Measurements from ENCODE around the gene HNMT.

Gene HNMT

GRCh38 chr2:137940154-137940553, 24.1 kb upstream of the HNMT start:
- H3K9me3 ChIP-seq (ENCODE audit: control insufficient read depth, insufficient read depth, low read depth, low read length), result no peaks in the 10 kb centered on the region
- H3K4me3 ChIP-seq (ENCODE audit: low read depth, low read length), result no peak overlapping the region
- ChIA-PET POLR2A (no interaction called here), CTCF (interaction anchor here (1.5 kb wide), 1 partner anchor 150 kb away, joined by 4 read pairs; no protein-coding TSS in a partner anchor)
- H3K36me3 ChIP-seq (ENCODE audit: control insufficient read depth in 2 of 2, insufficient read depth in 1 of 2, low read length in 2 of 2), result no peaks in the 10 kb centered on the region
- no peaks in the 10 kb centered on the region for H3K4me1 ChIP-seq (ENCODE audit: control insufficient read depth, insufficient read depth, low read length)
- TF ChIP-seq, protein P1, sequence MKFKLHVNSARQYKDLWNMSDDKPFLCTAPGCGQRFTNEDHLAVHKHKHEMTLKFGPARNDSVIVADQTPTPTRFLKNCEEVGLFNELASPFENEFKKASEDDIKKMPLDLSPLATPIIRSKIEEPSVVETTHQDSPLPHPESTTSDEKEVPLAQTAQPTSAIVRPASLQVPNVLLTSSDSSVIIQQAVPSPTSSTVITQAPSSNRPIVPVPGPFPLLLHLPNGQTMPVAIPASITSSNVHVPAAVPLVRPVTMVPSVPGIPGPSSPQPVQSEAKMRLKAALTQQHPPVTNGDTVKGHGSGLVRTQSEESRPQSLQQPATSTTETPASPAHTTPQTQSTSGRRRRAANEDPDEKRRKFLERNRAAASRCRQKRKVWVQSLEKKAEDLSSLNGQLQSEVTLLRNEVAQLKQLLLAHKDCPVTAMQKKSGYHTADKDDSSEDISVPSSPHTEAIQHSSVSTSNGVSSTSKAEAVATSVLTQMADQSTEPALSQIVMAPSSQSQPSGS (tag by site-specific recombination; IDR thresholded peaks at IDR 0.05; ENCODE audit: low read depth), result no peak
- TF ChIP-seq ZNF571 (tag by site-specific recombination; IDR thresholded peaks at IDR 0.05), result no peak
- TF ChIP-seq ZNF138 (tag by site-specific recombination; IDR thresholded peaks at IDR 0.05; ENCODE audit: borderline replicate concordance), result no peak
- TF ChIP-seq ZBTB1 (tag by site-specific recombination; IDR thresholded peaks at IDR 0.05), result no peak
- H3K27ac ChIP-seq (ENCODE audit: extremely low read depth, low read depth, low read length), result no peak overlapping the region

DNA sequence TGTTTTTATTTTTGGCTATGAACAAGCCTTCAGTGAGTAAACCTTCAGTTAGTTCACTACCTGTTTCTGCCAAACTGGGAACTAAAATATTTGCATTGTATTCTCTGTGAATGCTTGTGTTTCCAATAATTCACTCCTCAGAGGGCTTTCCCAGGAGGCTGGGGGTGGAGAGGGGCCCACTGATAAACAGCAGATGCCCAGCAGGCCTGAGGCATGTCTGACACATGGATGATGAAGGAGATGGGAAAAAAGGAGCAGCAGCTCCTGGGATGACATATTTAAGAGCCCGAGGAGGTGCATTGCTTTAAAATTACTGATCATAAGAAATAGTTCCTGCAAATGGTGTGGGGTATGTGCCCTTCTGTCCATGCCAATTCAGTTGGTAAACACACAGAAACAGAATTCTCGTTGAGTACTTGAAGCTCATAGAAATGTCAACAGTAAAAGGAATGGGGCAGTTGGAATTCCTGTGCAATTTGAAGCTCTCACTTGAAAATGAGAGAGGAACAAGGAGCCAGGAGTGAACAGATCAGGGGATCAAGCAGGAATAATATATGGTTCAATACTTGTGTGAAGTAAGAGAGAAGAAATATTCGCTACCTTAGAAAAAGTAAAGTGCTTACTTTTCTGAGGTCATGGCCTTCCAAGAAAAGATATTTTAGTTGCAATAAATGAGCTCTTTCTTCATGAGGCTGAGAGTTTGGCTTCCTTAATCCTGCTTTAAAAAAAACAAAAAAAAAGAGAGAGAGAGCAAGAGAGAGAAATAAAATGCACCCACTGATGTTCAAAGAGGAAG, 22.0 kb upstream of the HNMT start:
- CTCF ChIA-PET, result interaction anchor here (1.0 to 1.1 kb wide), 2 partner anchors 149 to 885 kb away, joined by 3 to 4 read pairs; no protein-coding TSS in a partner anchor
- Histone ChIP-seq H3K4me1 (ENCODE audit: control insufficient read depth, insufficient read depth, low read length) (no peaks in the 10 kb centered on the region), H3K27ac (ENCODE audit: extremely low read depth, low read depth, low read length) (no peak overlapping the region), H3K36me3 (ENCODE audit: control insufficient read depth in 2 of 2, insufficient read depth in 1 of 2, low read length in 2 of 2) (no peaks in the 10 kb centered on the region), H3K4me3 (ENCODE audit: low read depth, low read length) (no peak overlapping the region), H3K9me3 (ENCODE audit: control insufficient read depth, insufficient read depth, low read depth, low read length) (no peaks in the 10 kb centered on the region)
- TF ChIP-seq ZNF24 (tag by site-specific recombination; IDR thresholded peaks at IDR 0.05) (no peak), ZNF354C (tag by site-specific recombination; IDR thresholded peaks at IDR 0.05; ENCODE audit: borderline replicate concordance, low read depth) (no peak), ZBTB10 (tag by site-specific recombination; IDR thresholded peaks at IDR 0.05) (no peak), ZNF26 (tag by site-specific recombination; IDR thresholded peaks at IDR 0.05) (no peak), ZNF558 (tag by site-specific recombination; IDR thresholded peaks at IDR 0.05) (no peak), ZNF501 (tag by site-specific recombination; IDR thresholded peaks at IDR 0.05) (no peak), ZNF544 (tag by site-specific recombination; IDR thresholded peaks at IDR 0.05) (no peak), ZNF433 (tag by site-specific recombination; IDR thresholded peaks at IDR 0.05; ENCODE audit: low read depth) (no peak), ZBTB21 (tag by site-specific recombination; IDR thresholded peaks at IDR 0.05) (no peak), ZEB2 (tag by site-specific recombination; IDR thresholded peaks at IDR 0.05) (no peak), ZNF654 (tag by site-specific recombination; IDR thresholded peaks at IDR 0.05; ENCODE audit: low read depth) (no peak), ZNF610 (tag by site-specific recombination; IDR thresholded peaks at IDR 0.05; ENCODE audit: borderline replicate concordance) (no peak), SP2 (tag by site-specific recombination; IDR thresholded peaks at IDR 0.05) (no peak), ZSCAN23 (tag by site-specific recombination; IDR thresholded peaks at IDR 0.05) (no peak), ZNF548 (tag by site-specific recombination; IDR thresholded peaks at IDR 0.05) (no peak), SCRT2 (tag by site-specific recombination; IDR thresholded peaks at IDR 0.05) (no peak), ZNF138 (tag by site-specific recombination; IDR thresholded peaks at IDR 0.05; ENCODE audit: borderline replicate concordance) (no peak)
- TF ChIP-seq, protein P2, sequence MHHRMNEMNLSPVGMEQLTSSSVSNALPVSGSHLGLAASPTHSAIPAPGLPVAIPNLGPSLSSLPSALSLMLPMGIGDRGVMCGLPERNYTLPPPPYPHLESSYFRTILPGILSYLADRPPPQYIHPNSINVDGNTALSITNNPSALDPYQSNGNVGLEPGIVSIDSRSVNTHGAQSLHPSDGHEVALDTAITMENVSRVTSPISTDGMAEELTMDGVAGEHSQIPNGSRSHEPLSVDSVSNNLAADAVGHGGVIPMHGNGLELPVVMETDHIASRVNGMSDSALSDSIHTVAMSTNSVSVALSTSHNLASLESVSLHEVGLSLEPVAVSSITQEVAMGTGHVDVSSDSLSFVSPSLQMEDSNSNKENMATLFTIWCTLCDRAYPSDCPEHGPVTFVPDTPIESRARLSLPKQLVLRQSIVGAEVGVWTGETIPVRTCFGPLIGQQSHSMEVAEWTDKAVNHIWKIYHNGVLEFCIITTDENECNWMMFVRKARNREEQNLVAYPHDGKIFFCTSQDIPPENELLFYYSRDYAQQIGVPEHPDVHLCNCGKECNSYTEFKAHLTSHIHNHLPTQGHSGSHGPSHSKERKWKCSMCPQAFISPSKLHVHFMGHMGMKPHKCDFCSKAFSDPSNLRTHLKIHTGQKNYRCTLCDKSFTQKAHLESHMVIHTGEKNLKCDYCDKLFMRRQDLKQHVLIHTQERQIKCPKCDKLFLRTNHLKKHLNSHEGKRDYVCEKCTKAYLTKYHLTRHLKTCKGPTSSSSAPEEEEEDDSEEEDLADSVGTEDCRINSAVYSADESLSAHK (tag by site-specific recombination; IDR thresholded peaks at IDR 0.05), result no peak
- TF ChIP-seq, protein P3, sequence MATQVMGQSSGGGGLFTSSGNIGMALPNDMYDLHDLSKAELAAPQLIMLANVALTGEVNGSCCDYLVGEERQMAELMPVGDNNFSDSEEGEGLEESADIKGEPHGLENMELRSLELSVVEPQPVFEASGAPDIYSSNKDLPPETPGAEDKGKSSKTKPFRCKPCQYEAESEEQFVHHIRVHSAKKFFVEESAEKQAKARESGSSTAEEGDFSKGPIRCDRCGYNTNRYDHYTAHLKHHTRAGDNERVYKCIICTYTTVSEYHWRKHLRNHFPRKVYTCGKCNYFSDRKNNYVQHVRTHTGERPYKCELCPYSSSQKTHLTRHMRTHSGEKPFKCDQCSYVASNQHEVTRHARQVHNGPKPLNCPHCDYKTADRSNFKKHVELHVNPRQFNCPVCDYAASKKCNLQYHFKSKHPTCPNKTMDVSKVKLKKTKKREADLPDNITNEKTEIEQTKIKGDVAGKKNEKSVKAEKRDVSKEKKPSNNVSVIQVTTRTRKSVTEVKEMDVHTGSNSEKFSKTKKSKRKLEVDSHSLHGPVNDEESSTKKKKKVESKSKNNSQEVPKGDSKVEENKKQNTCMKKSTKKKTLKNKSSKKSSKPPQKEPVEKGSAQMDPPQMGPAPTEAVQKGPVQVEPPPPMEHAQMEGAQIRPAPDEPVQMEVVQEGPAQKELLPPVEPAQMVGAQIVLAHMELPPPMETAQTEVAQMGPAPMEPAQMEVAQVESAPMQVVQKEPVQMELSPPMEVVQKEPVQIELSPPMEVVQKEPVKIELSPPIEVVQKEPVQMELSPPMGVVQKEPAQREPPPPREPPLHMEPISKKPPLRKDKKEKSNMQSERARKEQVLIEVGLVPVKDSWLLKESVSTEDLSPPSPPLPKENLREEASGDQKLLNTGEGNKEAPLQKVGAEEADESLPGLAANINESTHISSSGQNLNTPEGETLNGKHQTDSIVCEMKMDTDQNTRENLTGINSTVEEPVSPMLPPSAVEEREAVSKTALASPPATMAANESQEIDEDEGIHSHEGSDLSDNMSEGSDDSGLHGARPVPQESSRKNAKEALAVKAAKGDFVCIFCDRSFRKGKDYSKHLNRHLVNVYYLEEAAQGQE (tag by site-specific recombination; IDR thresholded peaks at IDR 0.05), result no peak
- POLR2A ChIA-PET, result no interaction called here
